Measurements from ENCODE around the gene GABPB2. TPM values are rescaled to one million over a fixed set of nuclear protein-coding genes. Genes with fewer than 3 reads are reported as not detected.

Gene GABPB2
- total and polyA plus RNA-seq, 2 of the 13 experiments (the other 11 are each of a cell fraction or from before 2014, with no cell fraction given), result 0.09 TPM; not detected in 1

- no peak for TF ChIP-seq ZBTB7A (CRISPR knock-in tag; IDR thresholded peaks at IDR 0.05)
- no peak for TF ChIP-seq SMAD1 (CRISPR knock-in tag; IDR thresholded peaks at IDR 0.05; ENCODE audit: borderline replicate concordance, low read depth)
- no peak for TF ChIP-seq RBM39 (IDR thresholded peaks at IDR 0.05; ENCODE audit: low read depth, low read length, poor library complexity, severe bottlenecking)
- TF ChIP-seq ADNP (CRISPR knock-in tag; IDR thresholded peaks at IDR 0.05), result 0 out of 2 replicates have a peak, but pooled peaks have one; percentile 61
- no peak for TF ChIP-seq STAG1 (CRISPR knock-in tag; IDR thresholded peaks at IDR 0.05)
- no peak for TF ChIP-seq KIAA2018 (CRISPR knock-in tag; IDR thresholded peaks at IDR 0.05; ENCODE audit: borderline replicate concordance)
- TF ChIP-seq ZNF83 (CRISPR knock-in tag; IDR thresholded peaks at IDR 0.05; ENCODE audit: borderline replicate concordance), result no peak
- TF ChIP-seq CAMTA2 (CRISPR knock-in tag; IDR thresholded peaks at IDR 0.05; ENCODE audit: borderline replicate concordance), result no peak
- no peak for TF ChIP-seq MTF2 (CRISPR knock-in tag; IDR thresholded peaks at IDR 0.05; ENCODE audit: borderline replicate concordance)
- TF ChIP-seq ZNF44 (CRISPR knock-in tag; IDR thresholded peaks at IDR 0.05), result no peak
- TF ChIP-seq FIP1L1 (IDR thresholded peaks at IDR 0.05; ENCODE audit: borderline replicate concordance, insufficient read depth, low read depth, low read length), result no peak
- no peak for TF ChIP-seq ZSCAN9 (CRISPR knock-in tag; IDR thresholded peaks at IDR 0.05; ENCODE audit: borderline replicate concordance)
- TF ChIP-seq CEBPB (IDR thresholded peaks at IDR 0.05; ENCODE audit: borderline replicate concordance, low read depth, low read length), result peak; percentile 81; the same call in 1 of the 2 replicates
- TF ChIP-seq ZFP82 (CRISPR knock-in tag; IDR thresholded peaks at IDR 0.05; ENCODE audit: borderline replicate concordance), result no peak
- no peak for TF ChIP-seq NFYB (CRISPR knock-in tag; IDR thresholded peaks at IDR 0.05)
- TF ChIP-seq E2F2 (CRISPR knock-in tag; IDR thresholded peaks at IDR 0.05; ENCODE audit: borderline replicate concordance), result no peak
- TF ChIP-seq FOXJ3 (CRISPR knock-in tag; IDR thresholded peaks at IDR 0.05; ENCODE audit: borderline replicate concordance), result no peak
- no peak for TF ChIP-seq TFDP1 (CRISPR knock-in tag; IDR thresholded peaks at IDR 0.05; ENCODE audit: borderline replicate concordance)
These were observed 37.8 kb downstream of the GABPB2 start (continued) for GRCh38 chr1:151108331-151108730.
